H1 (cell line): ENCODE data around the gene PXDN. TPM values are rescaled to one million over a fixed set of nuclear protein-coding genes. Genes with fewer than 3 reads are reported as not detected.
A peak's percentile ranks its signal among the peaks of the same experiment; 100 is the strongest.

Experiments
- CTCF ChIA-PET: fragments of 300-600 bp; sonication (Branson Sonifier 250); formaldehyde crosslinking; loops from one replicate; lab custom pipeline; 2021; ENCODE audit not compliant: partially characterized antibody; lab: Charles Lee
- POLR2A ChIA-PET: fragments of 300-600 bp; sonication (Branson Sonifier 250); formaldehyde crosslinking; loops from one replicate; lab custom pipeline; 2021; ENCODE audit warnings: inconsistent platforms; ENCODE audit not compliant: partially characterized antibody; lab: Charles Lee
- DNase-seq, 2 experiments: peaks; one replicate each; pipeline versions ENCODE4 v3.0.0 to v3.0.0-alpha.2; 2010 to 2022; ENCODE audit warnings: low spot score in 2 of 2, low read depth in 1 of 2, mixed read lengths in 1 of 2
- FAIRE-seq: peaks from 2 replicates; lab custom pipeline; 2011; peaks lifted over from hg19 to GRCh38; lab: Jason Lieb, UNC
- H2AFZ ChIP-seq: 2 replicates; pipeline ENCODE4 v1.8.1; 2012; ENCODE audit warnings: low read length, inconsistent platforms
- H2AK5ac ChIP-seq: 2 replicates; pipeline ENCODE4 v1.6.1; 2013; ENCODE audit warnings: low read depth, low read length
- H2BK120ac ChIP-seq: replicated peaks from 2 replicates; pipeline ENCODE3; 2013; ENCODE audit warnings: low read depth, low read length, inconsistent platforms
- H2BK12ac ChIP-seq: 2 replicates; pipeline ENCODE4 v1.6.1; 2013; ENCODE audit warnings: low read depth, low read length
- H2BK15ac ChIP-seq: 2 replicates; pipeline ENCODE4 v1.6.1; 2013; ENCODE audit warnings: low read length
- H2BK20ac ChIP-seq: 2 replicates; pipeline ENCODE4 v1.6.1; 2013; ENCODE audit warnings: low read length
- H2BK5ac ChIP-seq: 2 replicates; pipeline ENCODE4 v1.6.1; 2013; ENCODE audit warnings: low read depth, low read length
- H3K14ac ChIP-seq: 2 replicates; pipeline ENCODE4 v1.6.1; 2013; ENCODE audit warnings: inconsistent platforms; ENCODE audit not compliant: insufficient read length
- H3K18ac ChIP-seq: 2 replicates; pipeline ENCODE4 v1.6.1; 2013; ENCODE audit warnings: low read length; ENCODE audit errors: extremely low read depth
- H3K23ac ChIP-seq: 2 replicates; pipeline ENCODE4 v1.6.1; 2013; ENCODE audit warnings: inconsistent platforms; ENCODE audit not compliant: insufficient read length
- H3K23me2 ChIP-seq: 2 replicates; pipeline ENCODE4 v1.6.1; 2013; ENCODE audit warnings: low read depth, low read length
- H3K27ac ChIP-seq: 2 replicates; pipeline ENCODE4 v1.6.1; 2011; ENCODE audit warnings: low read depth, low read length, inconsistent platforms
- H3K27me3 ChIP-seq, 4 experiments: replicated peaks in 1 of 4; 1 replicate in 1 of 4; 2 replicates in 3 of 4; pipeline versions ENCODE4 v1.6.1 to v1.8.1; 2011 to 2013; ENCODE audit warnings: low read length in 3 of 4, mild to moderate bottlenecking in 3 of 4, inconsistent platforms in 2 of 4, mixed read lengths in 2 of 4, moderate library complexity in 1 of 4; ENCODE audit not compliant: control insufficient read depth in 3 of 4, insufficient read depth in 3 of 4; ENCODE audit errors: extremely low read depth in 1 of 4
- H3K36me3 ChIP-seq, 4 experiments: 2 replicates each; pipeline versions ENCODE4 v1.6.1 to v1.8.1; 2011 to 2013; ENCODE audit warnings: mild to moderate bottlenecking in 4 of 4, low read length in 3 of 4, moderate library complexity in 2 of 4, control low read depth in 1 of 4, inconsistent platforms in 1 of 4; ENCODE audit not compliant: insufficient read depth in 4 of 4, control insufficient read depth in 2 of 4
- H3K4ac ChIP-seq: replicated peaks from 2 replicates; pipeline ENCODE3; 2013; ENCODE audit warnings: low read length, low read depth, mixed read lengths, inconsistent platforms; ENCODE audit not compliant: insufficient read length
- H3K4me1 ChIP-seq, 4 experiments: replicated peaks in 1 of 4; 1 replicate in 1 of 4; 2 replicates in 3 of 4; pipeline versions ENCODE4 v1.6.1 to v1.8.1; 2011 to 2013; ENCODE audit warnings: low read length in 3 of 4, inconsistent platforms in 2 of 4, mixed read lengths in 1 of 4; ENCODE audit not compliant: insufficient read depth in 4 of 4, control insufficient read depth in 3 of 4
- H3K4me2 ChIP-seq, 2 experiments: 2 replicates each; pipeline versions ENCODE4 v1.6.1 to v1.8.1; 2011 to 2013; ENCODE audit warnings: low read depth in 2 of 2, low read length in 2 of 2, control low read depth in 1 of 2, inconsistent platforms in 1 of 2, mild to moderate bottlenecking in 1 of 2; ENCODE audit not compliant: insufficient read depth in 1 of 2
- H3K4me3 ChIP-seq, 4 experiments: fragments of 200-600, 300-600 bp in 1 of 4; sonication (generic), shearing (Covaris generic), sonication (Bioruptor Twin) in 1 of 4; 2 replicates each; pipeline versions ENCODE4 v1.5.1 to v1.8.1; 2011 to 2016; ENCODE audit warnings: low read length in 4 of 4, low read depth in 3 of 4, control low read depth in 2 of 4, inconsistent platforms in 2 of 4, mild to moderate bottlenecking in 2 of 4, mixed read lengths in 1 of 4, moderate library complexity in 1 of 4; ENCODE audit not compliant: insufficient read depth in 2 of 4; ENCODE audit errors: extremely low read depth in 1 of 4
- H3K56ac ChIP-seq: replicated peaks from 2 replicates; pipeline ENCODE3; 2013; ENCODE audit warnings: low read depth, mild to moderate bottlenecking, mixed read lengths, low read length, inconsistent platforms; ENCODE audit not compliant: insufficient read length
- H3K79me1 ChIP-seq: 2 replicates; pipeline ENCODE4 v1.6.1; 2013; ENCODE audit warnings: low read depth, low read length, control low read depth
- H3K79me2 ChIP-seq, 2 experiments: 2 replicates each; pipeline versions ENCODE4 v1.6.1 to v1.8.1; 2012 to 2013; ENCODE audit warnings: low read length in 2 of 2, mild to moderate bottlenecking in 2 of 2, inconsistent platforms in 1 of 2; ENCODE audit not compliant: insufficient read depth in 2 of 2, control insufficient read depth in 1 of 2
- H3K9ac ChIP-seq, 4 experiments: replicated peaks in 1 of 4; 1 replicate in 1 of 4; 2 replicates in 3 of 4; pipeline versions ENCODE4 v1.6.1 to v1.8.1; 2011 to 2013; ENCODE audit warnings: low read depth in 3 of 4, low read length in 3 of 4, control low read depth in 2 of 4, mild to moderate bottlenecking in 2 of 4, moderate library complexity in 2 of 4, inconsistent platforms in 1 of 4; ENCODE audit errors: extremely low read depth in 1 of 4
- H3K9me3 ChIP-seq, 2 experiments: 2 replicates each; pipeline versions ENCODE4 v1.6.1 to v1.8.1; 2012 to 2013; ENCODE audit warnings: mild to moderate bottlenecking in 2 of 2, moderate library complexity in 2 of 2, control low read depth in 1 of 2, inconsistent platforms in 1 of 2, low read depth in 1 of 2, low read length in 1 of 2, mixed read lengths in 1 of 2; ENCODE audit not compliant: insufficient read depth in 2 of 2
- H4K20me1 ChIP-seq, 2 experiments: replicated peaks in 1 of 2; 2 replicates each; pipeline versions ENCODE3 to v1.8.1; 2011 to 2013; ENCODE audit warnings: inconsistent platforms in 2 of 2, low read length in 2 of 2, mild to moderate bottlenecking in 1 of 2; ENCODE audit not compliant: insufficient read depth in 2 of 2, control insufficient read depth in 1 of 2
- H4K5ac ChIP-seq: 2 replicates; pipeline ENCODE4 v1.6.1; 2013; ENCODE audit warnings: low read length, low read depth, mixed read lengths, inconsistent platforms; ENCODE audit not compliant: insufficient read length
- H4K8ac ChIP-seq: 2 replicates; pipeline ENCODE4 v1.8.0; 2013; ENCODE audit warnings: mild to moderate bottlenecking, moderate library complexity, low read length, inconsistent platforms; ENCODE audit not compliant: insufficient read depth; ENCODE audit errors: extremely low read depth
- H4K91ac ChIP-seq: replicated peaks from 2 replicates; pipeline ENCODE3; 2013; ENCODE audit warnings: low read length, mixed read lengths, inconsistent platforms; ENCODE audit not compliant: insufficient read length
- ATF3 ChIP-seq: IDR thresholded peaks from 2 replicates; pipeline ENCODE4 v1.6.1; 2011; ENCODE audit warnings: low read depth, mild to moderate bottlenecking, low read length; ENCODE audit not compliant: insufficient read depth
- BCL11A ChIP-seq, 2 experiments: IDR thresholded peaks; one replicate each; pipeline ENCODE4 v1.6.1; 2011; ENCODE audit warnings: low read depth in 2 of 2, low read length in 2 of 2, mild to moderate bottlenecking in 2 of 2
- CTBP2 ChIP-seq: IDR thresholded peaks from 2 replicates; pipeline ENCODE4 v1.7.0; 2011; ENCODE audit warnings: borderline replicate concordance, mild to moderate bottlenecking, moderate library complexity, mixed read lengths, low read length; ENCODE audit not compliant: insufficient read depth, insufficient read length
- FOSL1 ChIP-seq: IDR thresholded peaks from 2 replicates; pipeline ENCODE4 v1.6.1; 2011; ENCODE audit warnings: mild to moderate bottlenecking, low read depth, low read length, moderate library complexity; ENCODE audit not compliant: insufficient read depth
- GABPA ChIP-seq: IDR thresholded peaks from 2 replicates; pipeline ENCODE4 v1.6.1; 2011; ENCODE audit warnings: mild to moderate bottlenecking, low read length, moderate library complexity, borderline replicate concordance; ENCODE audit not compliant: insufficient read depth
- HDAC2 ChIP-seq, 2 experiments: fragments of 300-600 bp in 1 of 2; sonication (generic) in 1 of 2; IDR thresholded peaks; 2 replicates each; pipeline ENCODE4 v1.6.1; 2011 to 2012; ENCODE audit warnings: low read depth in 2 of 2, low read length in 2 of 2, mild to moderate bottlenecking in 2 of 2, moderate library complexity in 2 of 2, borderline replicate concordance in 1 of 2, inconsistent platforms in 1 of 2
- HDAC6 ChIP-seq: IDR thresholded peaks from one replicate; pipeline ENCODE4 v1.7.1; 2012; ENCODE audit warnings: low read depth, mild to moderate bottlenecking, inconsistent platforms, low read length, moderate library complexity
- SP1 ChIP-seq: IDR thresholded peaks from 2 replicates; pipeline ENCODE4 v1.6.1; 2011; ENCODE audit warnings: low read depth, low read length
- TAF1 ChIP-seq: IDR thresholded peaks from 2 replicates; pipeline ENCODE4 v1.6.1; 2011; ENCODE audit warnings: mild to moderate bottlenecking, low read depth, low read length
- TAF7 ChIP-seq: optimal IDR thresholded peaks from 2 replicates; pipeline ENCODE3; 2011; ENCODE audit warnings: low read depth, mild to moderate bottlenecking, inconsistent platforms, low read length, moderate library complexity, borderline replicate concordance
- WGBS, 2 experiments: shearing (Covaris generic) in 1 of 2; methylation state at CpG; one replicate each; pipeline versions ENCODE4 v1.1.6 to v1.1.7; 2013 to 2015; ENCODE audit warnings: low lambda C conversion rate in 2 of 2, mixed read lengths in 2 of 2, inconsistent platforms in 1 of 2, low coverage in 1 of 2, missing lambda C conversion rate in 1 of 2; ENCODE audit not compliant: insufficient replicate concordance in 2 of 2, insufficient coverage in 1 of 2, insufficient read length in 1 of 2; ENCODE audit errors: extremely low coverage in 1 of 2, missing lambda C conversion rate in 1 of 2; 5-methylcytosine and 5-hydroxymethylcytosine counted together
- polyA plus RNA-seq, 7 experiments: library from polyadenylated mRNA; depleted of rRNA in 3 of 7; stranded (reverse) in 5 of 7; unstranded in 2 of 7; fragments of >200 nt in 5 of 7; fragments of 200-250 nt in 2 of 7; gene quantifications; 1 replicate in 5 of 7; 2 replicates in 1 of 7; 4 replicates in 1 of 7; pipeline versions ENCODE4 v1.2.1 to v1.2.3, GENCODE V29; 2011 to 2013; ENCODE audit warnings: missing spikeins in 2 of 7, mixed read lengths in 2 of 7
- total RNA-seq: library from RNA; stranded (reverse); fragmentation: NEBNext Ultra II Directional; extraction: Animal tissue kit (Norgen Biotek cat#: 25700); gene quantifications from 2 replicates; pipeline ENCODE4 v1.2.1, GENCODE V29; 2021

PXDN gene
- total and polyA plus RNA-seq, 2 of the 8 experiments (the other 6 are each of a cell fraction or from before 2014, with no cell fraction given): 104 to 141 TPM

- H3K14ac ChIP-seq: no peak overlapping the region
- POLR2A ChIA-PET: no interaction called here
- 92% methylated on average over 24 of the region's 25 CpGs; no CpG with 5 or more reads in 1 of the 2 experiments for WGBS, 2 experiments
- H2BK15ac ChIP-seq: no peak overlapping the region
- no peak overlapping the region for H2BK20ac ChIP-seq
- peaks cover 0 to 48% of the 10 kb centered on the region in 2 experiments; a peak in 2 of 4 replicates for H3K79me2 ChIP-seq
- no peaks in the 10 kb centered on the region for H3K4me1 ChIP-seq
- H3K9me3 ChIP-seq: no peaks in the 10 kb centered on the region
- no peak overlapping the region; the same call in 1 of the 2 replicates for H3K27ac ChIP-seq
- no peak overlapping the region for H3K18ac ChIP-seq
- peaks cover 0 to 10% of the 10 kb centered on the region in 2 experiments for H4K20me1 ChIP-seq
- no peak overlapping the region for H3K4ac ChIP-seq
- H3K23ac ChIP-seq: no peak overlapping the region
- H3K36me3 ChIP-seq: peaks cover 0 to 15% (median 3%) of the 10 kb centered on the region in 4 experiments; a peak in 4 of 8 replicates
- no peak overlapping the region for H2BK5ac ChIP-seq
- H3K23me2 ChIP-seq: no peaks in the 10 kb centered on the region
- no peak overlapping the region for H3K9ac ChIP-seq
- no peak overlapping the region for H4K91ac ChIP-seq
- no peak overlapping the region for H2BK12ac ChIP-seq
- H4K8ac ChIP-seq: no peak overlapping the region; the same call in 1 of the 2 replicates
- H2AK5ac ChIP-seq: no peak overlapping the region
- no peak overlapping the region for H3K4me2 ChIP-seq
- no peak overlapping the region for H2AFZ ChIP-seq
- no peak overlapping the region for H3K4me3 ChIP-seq
- H3K27me3 ChIP-seq: no peaks in the 10 kb centered on the region
- no peak overlapping the region for H4K5ac ChIP-seq
- H3K56ac ChIP-seq: no peak overlapping the region
- peaks cover 14% of the 10 kb centered on the region for H3K79me1 ChIP-seq
- CTCF ChIA-PET: interaction anchor here (1.2 to 1.9 kb wide), 2 partner anchors 8 to 16 kb away, joined by 4 to 8 read pairs; no protein-coding TSS in a partner anchor
- FAIRE-seq (no peak), DNase-seq (peak in 1 of 2 experiments; percentile 43)
- no peak overlapping the region for H2BK120ac ChIP-seq
- TF ChIP-seq SP1 (no peak), TAF1 (no peak), GABPA (no peak), TAF7 (no peak), HDAC2 (IDR thresholded peaks at IDR 0.05; ENCODE audit: borderline replicate concordance in 1 of 2, low read depth in 2 of 2, low read length in 2 of 2) (no peak), CTBP2 (no peak), BCL11A (IDR thresholded peaks at IDR 0.05; ENCODE audit: low read depth in 2 of 2, low read length in 2 of 2) (no peak), HDAC6 (no peak), FOSL1 (no peak), ATF3 (no peak)
These were observed 49.7 kb downstream of the PXDN start for GRCh38 chr2:1694371-1695271.
